CD4-positive, alpha-beta T cell (primary cell): ENCODE results near the gene LRSAM1. TPM values are rescaled to one million over a fixed set of nuclear protein-coding genes. Genes with fewer than 3 reads are reported as not detected.

Experiments
- ATAC-seq: fragments of 200-7000 bp; cut with Tn5 transposase; one replicate; pipeline ENCODE4 v1.10.0; 2022; ENCODE audit warnings: mild to moderate bottlenecking; ENCODE audit not compliant: poor library complexity
- CTCF ChIA-PET: fragments of 350-600 bp; sonication (Branson Sonifier 250); formaldehyde crosslinking; loops from one replicate; lab custom pipeline; 2021; ENCODE audit warnings: antibody characterized with exemption, inconsistent platforms; lab: Charles Lee
- POLR2A ChIA-PET: fragments of 350-600 bp; sonication (Branson Sonifier 250); formaldehyde crosslinking; loops from one replicate; lab custom pipeline; 2021; ENCODE audit warnings: antibody characterized with exemption, inconsistent platforms; lab: Charles Lee
- DNase-seq, 14 experiments: peaks; one replicate each; pipeline ENCODE4 v3.0.0-alpha.2; 2013 to 2020; ENCODE audit warnings: mixed read lengths in 2 of 14
- H3K27ac ChIP-seq, 2 donors: one replicate each; pipeline versions ENCODE4 v1.5.1 to v1.7.0; 2013; ENCODE audit warnings: low read length in 2 of 2, low read depth in 1 of 2, mild to moderate bottlenecking in 1 of 2
- H3K27me3 ChIP-seq, 2 experiments: 1 replicate in 1 of 2; 2 replicates in 1 of 2; pipeline versions ENCODE4 v1.6.1 to v1.7.0; 2013; ENCODE audit warnings: low read length in 2 of 2, control low read depth in 1 of 2, mild to moderate bottlenecking in 1 of 2, moderate library complexity in 1 of 2; ENCODE audit not compliant: insufficient read depth in 2 of 2, control insufficient read depth in 1 of 2
- H3K36me3 ChIP-seq: one replicate; pipeline ENCODE4 v1.6.1; 2013; ENCODE audit warnings: low read length, control low read depth; ENCODE audit not compliant: insufficient read depth
- H3K4me1 ChIP-seq: one replicate; pipeline ENCODE4 v1.6.1; 2013; ENCODE audit warnings: low read length, control low read depth; ENCODE audit not compliant: insufficient read depth
- H3K4me3 ChIP-seq: one replicate; pipeline ENCODE4 v1.5.1; 2013; ENCODE audit warnings: mild to moderate bottlenecking, low read length, moderate library complexity
- H3K9me3 ChIP-seq, 2 experiments: 1 replicate in 1 of 2; 2 replicates in 1 of 2; pipeline versions ENCODE4 v1.6.1 to v1.7.0; 2013; ENCODE audit warnings: low read length in 2 of 2, mild to moderate bottlenecking in 2 of 2, control low read depth in 1 of 2, moderate library complexity in 1 of 2; ENCODE audit not compliant: control insufficient read depth in 1 of 2, insufficient read depth in 1 of 2
- H3K27ac Mint-ChIP-seq: one replicate; pipeline ENCODE4 v1.8.0; 2020; ENCODE audit warnings: mixed read lengths
- H3K27me3 Mint-ChIP-seq: one replicate; pipeline ENCODE4 v1.8.0; 2021; ENCODE audit warnings: mixed read lengths
- H3K36me3 Mint-ChIP-seq: one replicate; pipeline ENCODE4 v1.8.0; 2021; ENCODE audit warnings: low read depth, mixed read lengths
- H3K4me1 Mint-ChIP-seq: one replicate; pipeline ENCODE4 v1.8.0; 2021; ENCODE audit warnings: low read depth, mixed read lengths
- H3K4me3 Mint-ChIP-seq: one replicate; pipeline ENCODE4 v1.8.0; 2020; ENCODE audit warnings: mild to moderate bottlenecking, mixed read lengths
- H3K9me3 Mint-ChIP-seq: one replicate; pipeline ENCODE4 v1.8.0; 2020; ENCODE audit warnings: mixed read lengths
- intact Hi-C, 2 experiments: fragments of 100-400 bp; cut with DNase I in 1 of 2; cut with micrococcal nuclease in 1 of 2; formaldehyde crosslinking; loops; one replicate each; pipeline versions ENCODE4 v1.15.1 to v1.9.0; 2023 to 2025; cut with DNase I, micrococcal nuclease
- total RNA-seq, 174 experiments: library from RNA in 2 of 174; stranded (reverse) in 2 of 174; gene quantifications; one replicate each; pipeline ENCODE4 v1.2.3 and lab custom pipeline; 2021 to 2026
- TF ChIP-seq, protein P1 (sequence below): fragments of 200-600 bp; IDR thresholded peaks from one replicate; pipeline ENCODE4 v1.8.0; 2022; ENCODE audit warnings: antibody characterized with exemption, mild to moderate bottlenecking

LRSAM1 gene
- total RNA-seq, 2 experiments from 2014 or later, result 11.4 to 16.0 TPM

DNA sequence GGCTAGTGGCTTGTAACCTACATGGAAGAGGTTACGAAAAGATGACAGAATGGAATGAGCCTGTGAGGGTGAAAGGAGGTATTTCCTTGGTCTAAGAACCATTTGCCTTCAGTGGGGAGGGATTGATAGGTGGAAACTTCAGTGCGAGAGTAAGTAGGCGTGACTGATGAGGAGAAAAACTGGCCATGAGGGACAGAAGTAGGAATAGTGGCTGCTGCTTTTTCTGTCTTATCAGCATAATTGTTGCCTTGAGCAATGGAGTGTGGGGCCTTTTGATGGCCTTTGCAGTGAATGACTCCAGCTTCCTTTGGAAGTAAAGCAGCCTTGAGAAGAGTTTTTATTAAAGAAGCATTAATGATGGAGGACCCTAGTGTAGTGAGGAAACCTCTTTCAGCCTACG is 36.2 kb upstream of the LRSAM1 start:
- Histone ChIP-seq H3K27me3 (peaks cover 5 to 38% of the 10 kb centered on the region in 2 experiments), H3K4me3 (no peak overlapping the region), H3K36me3 (no peaks in the 10 kb centered on the region), H3K9me3 (no peaks in the 10 kb centered on the region), H3K27ac (no peak overlapping the region), H3K4me1 (peaks cover 10% of the 10 kb centered on the region)
- DNase-seq (peak in 1 of 14 experiments; percentile 1), ATAC-seq (no peak)
- ChIA-PET POLR2A (no interaction called here), CTCF (interaction anchor here (0.6 kb wide), 1 partner anchor 21 kb away, joined by 3 read pairs; no protein-coding TSS in a partner anchor)
- Mint-ChIP-seq H3K36me3 (no peaks in the 10 kb centered on the region), H3K4me1 (no peaks in the 10 kb centered on the region), H3K27ac (no peak overlapping the region), H3K4me3 (no peak overlapping the region), H3K27me3 (peaks cover 53% of the 10 kb centered on the region), H3K9me3 (no peaks in the 10 kb centered on the region)
- intact Hi-C loops, result no loop called here
- TF ChIP-seq, protein P1, sequence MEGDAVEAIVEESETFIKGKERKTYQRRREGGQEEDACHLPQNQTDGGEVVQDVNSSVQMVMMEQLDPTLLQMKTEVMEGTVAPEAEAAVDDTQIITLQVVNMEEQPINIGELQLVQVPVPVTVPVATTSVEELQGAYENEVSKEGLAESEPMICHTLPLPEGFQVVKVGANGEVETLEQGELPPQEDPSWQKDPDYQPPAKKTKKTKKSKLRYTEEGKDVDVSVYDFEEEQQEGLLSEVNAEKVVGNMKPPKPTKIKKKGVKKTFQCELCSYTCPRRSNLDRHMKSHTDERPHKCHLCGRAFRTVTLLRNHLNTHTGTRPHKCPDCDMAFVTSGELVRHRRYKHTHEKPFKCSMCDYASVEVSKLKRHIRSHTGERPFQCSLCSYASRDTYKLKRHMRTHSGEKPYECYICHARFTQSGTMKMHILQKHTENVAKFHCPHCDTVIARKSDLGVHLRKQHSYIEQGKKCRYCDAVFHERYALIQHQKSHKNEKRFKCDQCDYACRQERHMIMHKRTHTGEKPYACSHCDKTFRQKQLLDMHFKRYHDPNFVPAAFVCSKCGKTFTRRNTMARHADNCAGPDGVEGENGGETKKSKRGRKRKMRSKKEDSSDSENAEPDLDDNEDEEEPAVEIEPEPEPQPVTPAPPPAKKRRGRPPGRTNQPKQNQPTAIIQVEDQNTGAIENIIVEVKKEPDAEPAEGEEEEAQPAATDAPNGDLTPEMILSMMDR, result no peak

DNA sequence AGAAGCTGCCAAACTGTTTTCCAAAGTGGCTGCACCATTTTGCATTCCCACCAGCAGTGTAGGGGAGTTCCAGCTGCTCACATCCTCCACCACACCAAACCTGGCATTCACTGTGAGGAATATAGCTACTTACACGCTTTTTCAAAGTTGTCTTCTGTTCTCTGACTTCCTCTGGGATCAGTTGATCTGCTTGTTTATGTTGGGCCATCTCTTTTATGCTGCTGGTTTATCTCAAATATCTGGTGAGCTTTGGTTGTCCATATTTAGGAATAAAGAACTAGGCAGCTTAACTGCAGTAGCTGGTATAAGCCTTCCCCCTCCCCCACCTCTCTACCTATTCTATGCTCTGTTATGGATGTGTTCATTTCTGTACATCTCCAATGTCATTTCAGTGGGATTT is 35.7 kb upstream of the LRSAM1 start:
- Mint-ChIP-seq H3K27me3 (peaks cover 52% of the 10 kb centered on the region), H3K4me3 (no peak overlapping the region), H3K9me3 (no peaks in the 10 kb centered on the region), H3K27ac (no peak overlapping the region), H3K36me3 (no peaks in the 10 kb centered on the region), H3K4me1 (no peaks in the 10 kb centered on the region)
- Histone ChIP-seq H3K4me3 (no peak overlapping the region), H3K27me3 (peaks cover 5 to 35% of the 10 kb centered on the region in 2 experiments), H3K9me3 (no peaks in the 10 kb centered on the region), H3K4me1 (peaks cover 10% of the 10 kb centered on the region), H3K27ac (no peak overlapping the region), H3K36me3 (no peaks in the 10 kb centered on the region)
- POLR2A ChIA-PET, result no interaction called here
- TF ChIP-seq, protein P1, result no peak
- CTCF ChIA-PET, result interaction anchor here (0.6 kb wide), 1 partner anchor 22 kb away, joined by 3 read pairs; no protein-coding TSS in a partner anchor
- intact Hi-C loops, result no loop called here
- DNase-seq (peak in 1 of 14 experiments; percentile 1), ATAC-seq (no peak)

DNA sequence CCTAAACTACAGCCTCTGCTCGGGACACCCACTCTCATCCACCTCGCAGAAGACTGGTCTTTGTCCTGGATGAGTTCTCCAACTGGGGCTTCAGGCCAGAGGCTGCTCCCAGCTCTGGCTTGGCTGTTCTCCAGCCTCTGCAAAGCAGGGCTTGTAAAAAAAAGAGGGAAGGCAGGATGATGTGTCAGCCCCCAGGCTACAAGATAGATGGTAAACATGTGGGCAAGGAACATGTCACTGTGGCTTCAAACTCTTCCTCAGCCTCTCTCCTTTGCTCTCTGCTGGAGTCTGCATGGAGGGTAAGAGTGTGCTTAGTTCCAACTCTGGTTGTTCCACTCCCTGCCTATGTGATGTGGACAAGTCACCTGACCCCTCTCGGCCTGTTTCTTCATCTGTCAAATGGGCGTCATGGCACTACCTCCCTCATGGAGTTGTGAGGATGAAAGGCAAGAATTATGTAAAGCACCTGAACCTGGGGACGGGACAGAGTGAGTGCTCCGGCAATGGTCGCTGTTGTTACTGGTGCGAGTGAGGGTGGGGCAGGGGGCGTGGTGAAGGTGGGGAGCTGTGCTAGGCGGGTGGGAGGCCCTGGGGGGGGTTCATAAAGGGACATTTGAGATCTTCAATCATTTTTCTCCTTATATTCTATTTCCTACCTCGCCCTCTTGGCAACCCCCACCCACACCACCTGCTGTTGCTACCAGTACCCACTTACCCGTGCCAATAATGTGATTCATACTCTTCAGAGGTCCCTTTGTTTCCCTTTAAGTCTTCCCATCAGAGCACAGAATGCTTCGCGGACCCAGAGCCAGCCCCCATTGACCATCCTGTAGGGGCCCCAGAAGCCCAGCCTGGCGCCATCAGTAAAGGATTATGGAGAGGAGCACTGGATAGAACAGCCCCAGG is 33.9 kb upstream of the LRSAM1 start:
- TF ChIP-seq, protein P1, result no peak
- DNase-seq (peak in 1 of 14 experiments; percentile 13), ATAC-seq (no peak)
- CTCF ChIA-PET, result interaction anchor here (0.7 to 1.0 kb wide), 2 partner anchors 18 to 20 kb away, joined by 3 read pairs; partner anchors contain the start of gene SLC2A8
- Histone ChIP-seq H3K36me3 (no peaks in the 10 kb centered on the region), H3K4me3 (no peak overlapping the region), H3K9me3 (no peaks in the 10 kb centered on the region), H3K4me1 (peaks cover 10% of the 10 kb centered on the region), H3K27me3 (peaks cover 5 to 21% of the 10 kb centered on the region in 2 experiments), H3K27ac (no peak overlapping the region)
- intact Hi-C loops, result no loop called here
- H3K36me3 Mint-ChIP-seq, result no peaks in the 10 kb centered on the region
- no peaks in the 10 kb centered on the region for H3K4me1 Mint-ChIP-seq
- POLR2A ChIA-PET, result interaction anchor here (1.6 kb wide), 1 partner anchor 33 kb away, joined by 3 read pairs; no protein-coding TSS in a partner anchor
- no peaks in the 10 kb centered on the region for H3K9me3 Mint-ChIP-seq
- H3K27ac Mint-ChIP-seq, result no peak overlapping the region
- peaks cover 36% of the 10 kb centered on the region for H3K27me3 Mint-ChIP-seq
- no peak overlapping the region for H3K4me3 Mint-ChIP-seq
